ENCODE data around the gene ANKS1B. TPM values are rescaled to one million over a fixed set of nuclear protein-coding genes. Genes with fewer than 3 reads are reported as not detected.

The ANKS1B gene
- total RNA-seq, 1 experiment from 2014 or later: 0.54 TPM

DNA sequence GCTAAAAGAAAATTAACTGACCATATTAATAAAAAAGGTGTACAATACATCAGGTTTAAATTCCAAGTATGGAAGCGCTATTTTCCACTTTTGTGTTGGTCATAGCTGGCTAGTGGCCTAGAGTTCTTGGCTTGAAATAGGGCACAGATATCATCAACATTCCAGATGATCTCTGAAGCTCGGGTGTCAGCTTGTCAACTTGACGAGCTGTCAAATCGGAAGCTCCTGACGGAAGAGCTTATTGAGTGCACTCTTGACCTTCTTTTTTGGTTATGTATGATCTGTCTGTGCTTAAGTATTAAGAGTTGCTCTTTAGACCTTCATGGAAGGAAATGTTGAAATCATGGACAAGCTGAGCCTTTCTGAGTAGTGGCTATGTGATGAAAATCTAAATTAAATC, 1161.7 kb downstream of the ANKS1B start:
- no TSS peak for BruUV-seq (replicated peaks)

GRCh38 chr12:98821866-98822265, 1162.9 kb downstream of the ANKS1B start:
- Histone ChIP-seq H4K20me1 (ENCODE audit: insufficient read depth) (no peaks in the 10 kb centered on the region), H3K9me2 (ENCODE audit: insufficient read depth) (no peaks in the 10 kb centered on the region), H3K9me3 (ENCODE audit: control insufficient read depth in 1 of 2, insufficient read depth in 1 of 2, low read depth in 1 of 2, low read length in 2 of 2) (no peaks in the 10 kb centered on the region), H2AFZ (ENCODE audit: low read depth, low read length, poor library complexity, severe bottlenecking) (no peak overlapping the region), H3K9ac (ENCODE audit: low read length) (no peak overlapping the region), H3K27ac (ENCODE audit: low read depth, low read length) (no peak overlapping the region), H3K4me2 (ENCODE audit: low read length) (no peak overlapping the region), H3K4me1 (ENCODE audit: control insufficient read depth in 1 of 2, insufficient read depth in 2 of 2, low read length in 2 of 2) (no peaks in the 10 kb centered on the region), H3K27me3 (ENCODE audit: insufficient read depth, low read length) (peaks cover 58% of the 10 kb centered on the region), H3K4me3 (replicated peaks in 1 of 2; ENCODE audit: low read depth in 1 of 2, low read length in 2 of 2) (no peak overlapping the region), H3K36me3 (ENCODE audit: control insufficient read depth in 1 of 2, insufficient read depth in 2 of 2, low read length in 2 of 2) (no peaks in the 10 kb centered on the region), H3K79me2 (ENCODE audit: insufficient read depth, low read length) (no peaks in the 10 kb centered on the region)
- no peak for DNase-seq (ENCODE audit: low read depth, low spot score)
- ChIA-PET POLR2A (no interaction called here), RAD21 (ENCODE audit: low non-redundant PET in 1 of 2, low total read pairs in 2 of 2, uncharacterized antibody in 2 of 2, unreplicated experiment in 2 of 2) (no interaction called here), CTCF (interaction anchor here (1.2 kb wide), 1 partner anchor 289 kb away, joined by 3 read pairs; no protein-coding TSS in a partner anchor)
- no peak for ATAC-seq
- intact Hi-C loops (cut with micrococcal nuclease): no loop called here
- no TSS peak for BruUV-seq (replicated peaks)
- TF ChIP-seq, protein P1, sequence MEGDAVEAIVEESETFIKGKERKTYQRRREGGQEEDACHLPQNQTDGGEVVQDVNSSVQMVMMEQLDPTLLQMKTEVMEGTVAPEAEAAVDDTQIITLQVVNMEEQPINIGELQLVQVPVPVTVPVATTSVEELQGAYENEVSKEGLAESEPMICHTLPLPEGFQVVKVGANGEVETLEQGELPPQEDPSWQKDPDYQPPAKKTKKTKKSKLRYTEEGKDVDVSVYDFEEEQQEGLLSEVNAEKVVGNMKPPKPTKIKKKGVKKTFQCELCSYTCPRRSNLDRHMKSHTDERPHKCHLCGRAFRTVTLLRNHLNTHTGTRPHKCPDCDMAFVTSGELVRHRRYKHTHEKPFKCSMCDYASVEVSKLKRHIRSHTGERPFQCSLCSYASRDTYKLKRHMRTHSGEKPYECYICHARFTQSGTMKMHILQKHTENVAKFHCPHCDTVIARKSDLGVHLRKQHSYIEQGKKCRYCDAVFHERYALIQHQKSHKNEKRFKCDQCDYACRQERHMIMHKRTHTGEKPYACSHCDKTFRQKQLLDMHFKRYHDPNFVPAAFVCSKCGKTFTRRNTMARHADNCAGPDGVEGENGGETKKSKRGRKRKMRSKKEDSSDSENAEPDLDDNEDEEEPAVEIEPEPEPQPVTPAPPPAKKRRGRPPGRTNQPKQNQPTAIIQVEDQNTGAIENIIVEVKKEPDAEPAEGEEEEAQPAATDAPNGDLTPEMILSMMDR (IDR thresholded peaks at IDR 0.05 in 2 of 3, conservative IDR thresholded peaks at IDR 0.05 in 1 of 3; ENCODE audit: borderline replicate concordance in 1 of 3, insufficient read depth in 1 of 3, low read depth in 2 of 3, low read length in 2 of 3): no peak
- no peak for TF ChIP-seq ZFX (IDR thresholded peaks at IDR 0.05)
- TF ChIP-seq JUND (IDR thresholded peaks at IDR 0.05): no peak
- no peak for TF ChIP-seq CEBPB (IDR thresholded peaks at IDR 0.05; ENCODE audit: low read depth)
- no peak for TF ChIP-seq TCF7L2 (IDR thresholded peaks at IDR 0.05; ENCODE audit: borderline replicate concordance, extremely low read depth, insufficient read depth, insufficient read length)
- TF ChIP-seq ZNF274 (IDR thresholded peaks at IDR 0.05; ENCODE audit: low read depth, low read length): no peak
- TF ChIP-seq, protein P2, sequence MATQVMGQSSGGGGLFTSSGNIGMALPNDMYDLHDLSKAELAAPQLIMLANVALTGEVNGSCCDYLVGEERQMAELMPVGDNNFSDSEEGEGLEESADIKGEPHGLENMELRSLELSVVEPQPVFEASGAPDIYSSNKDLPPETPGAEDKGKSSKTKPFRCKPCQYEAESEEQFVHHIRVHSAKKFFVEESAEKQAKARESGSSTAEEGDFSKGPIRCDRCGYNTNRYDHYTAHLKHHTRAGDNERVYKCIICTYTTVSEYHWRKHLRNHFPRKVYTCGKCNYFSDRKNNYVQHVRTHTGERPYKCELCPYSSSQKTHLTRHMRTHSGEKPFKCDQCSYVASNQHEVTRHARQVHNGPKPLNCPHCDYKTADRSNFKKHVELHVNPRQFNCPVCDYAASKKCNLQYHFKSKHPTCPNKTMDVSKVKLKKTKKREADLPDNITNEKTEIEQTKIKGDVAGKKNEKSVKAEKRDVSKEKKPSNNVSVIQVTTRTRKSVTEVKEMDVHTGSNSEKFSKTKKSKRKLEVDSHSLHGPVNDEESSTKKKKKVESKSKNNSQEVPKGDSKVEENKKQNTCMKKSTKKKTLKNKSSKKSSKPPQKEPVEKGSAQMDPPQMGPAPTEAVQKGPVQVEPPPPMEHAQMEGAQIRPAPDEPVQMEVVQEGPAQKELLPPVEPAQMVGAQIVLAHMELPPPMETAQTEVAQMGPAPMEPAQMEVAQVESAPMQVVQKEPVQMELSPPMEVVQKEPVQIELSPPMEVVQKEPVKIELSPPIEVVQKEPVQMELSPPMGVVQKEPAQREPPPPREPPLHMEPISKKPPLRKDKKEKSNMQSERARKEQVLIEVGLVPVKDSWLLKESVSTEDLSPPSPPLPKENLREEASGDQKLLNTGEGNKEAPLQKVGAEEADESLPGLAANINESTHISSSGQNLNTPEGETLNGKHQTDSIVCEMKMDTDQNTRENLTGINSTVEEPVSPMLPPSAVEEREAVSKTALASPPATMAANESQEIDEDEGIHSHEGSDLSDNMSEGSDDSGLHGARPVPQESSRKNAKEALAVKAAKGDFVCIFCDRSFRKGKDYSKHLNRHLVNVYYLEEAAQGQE (IDR thresholded peaks at IDR 0.05; ENCODE audit: low read depth): no peak
- TF ChIP-seq RAD21 (IDR thresholded peaks at IDR 0.05; ENCODE audit: low read depth): no peak
- TF ChIP-seq POLR2A (IDR thresholded peaks at IDR 0.05; ENCODE audit: borderline replicate concordance, extremely low read depth, insufficient read depth, insufficient read length): no peak
- no peak for TF ChIP-seq EZH2phosphoT487 (IDR thresholded peaks at IDR 0.05; ENCODE audit: borderline replicate concordance)
- TF ChIP-seq ELF1 (IDR thresholded peaks at IDR 0.05; ENCODE audit: borderline replicate concordance, low read depth): no peak
- no peak for TF ChIP-seq EZH2 (IDR thresholded peaks at IDR 0.05)
- TF ChIP-seq ZBTB33 (IDR thresholded peaks at IDR 0.05; ENCODE audit: extremely low read depth, insufficient replicate concordance, low read length): no peak

More for the DNA sequence above, 1161.7 kb downstream of the ANKS1B start:
- H2AFZ ChIP-seq (ENCODE audit: low read depth, low read length, poor library complexity, severe bottlenecking): no peak overlapping the region
- no peak overlapping the region for H3K4me2 ChIP-seq (ENCODE audit: low read length)
- H3K9me3 ChIP-seq (ENCODE audit: control insufficient read depth in 1 of 2, insufficient read depth in 1 of 2, low read depth in 1 of 2, low read length in 2 of 2): no peaks in the 10 kb centered on the region
- H3K4me3 ChIP-seq (replicated peaks in 1 of 2; ENCODE audit: low read depth in 1 of 2, low read length in 2 of 2): no peak overlapping the region
- no peaks in the 10 kb centered on the region for H3K9me2 ChIP-seq (ENCODE audit: insufficient read depth)
- TF ChIP-seq POLR2AphosphoS5 (IDR thresholded peaks at IDR 0.05; ENCODE audit: low read depth, low read length) (no peak), SRF (IDR thresholded peaks at IDR 0.05; ENCODE audit: low read depth) (no peak)
- ATAC-seq (no peak), DNase-seq (ENCODE audit: low read depth, low spot score) (no peak)
- peaks cover 59% of the 10 kb centered on the region for H3K27me3 ChIP-seq (ENCODE audit: insufficient read depth, low read length)
- no peaks in the 10 kb centered on the region for H4K20me1 ChIP-seq (ENCODE audit: insufficient read depth)
- no peaks in the 10 kb centered on the region for H3K36me3 ChIP-seq (ENCODE audit: control insufficient read depth in 1 of 2, insufficient read depth in 2 of 2, low read length in 2 of 2)
- ChIA-PET RAD21 (ENCODE audit: low non-redundant PET in 1 of 2, low total read pairs in 2 of 2, uncharacterized antibody in 2 of 2, unreplicated experiment in 2 of 2) (no interaction called here), POLR2A (no interaction called here), CTCF (no interaction called here)
- H3K79me2 ChIP-seq (ENCODE audit: insufficient read depth, low read length): no peaks in the 10 kb centered on the region
- no peak overlapping the region for H3K27ac ChIP-seq (ENCODE audit: low read depth, low read length)
- no peak overlapping the region for H3K9ac ChIP-seq (ENCODE audit: low read length)
- intact Hi-C loops (cut with micrococcal nuclease): no loop called here
- H3K4me1 ChIP-seq (ENCODE audit: control insufficient read depth in 1 of 2, insufficient read depth in 2 of 2, low read length in 2 of 2): no peaks in the 10 kb centered on the region

All from HCT116 (cell line).